SU-DHL-6 (cell line): ENCODE results near the gene AFF4.

ENCODE experiments used
- EZH2phosphoT487 ChIP-seq: fragments of 200-600 bp; sonication (generic), shearing (Covaris generic); conservative IDR thresholded peaks from 2 replicates; pipeline ENCODE4 v1.6.1; 2018; ENCODE audit warnings: mild to moderate bottlenecking, antibody characterized with exemption, low read length, moderate library complexity, mixed read lengths
- TF ChIP-seq, protein P1 (sequence below): fragments of 200-600 bp; sonication (generic); IDR thresholded peaks from one replicate; pipeline ENCODE4 v1.5.1; 2017; ENCODE audit warnings: antibody characterized with exemption, mild to moderate bottlenecking, low read length, moderate library complexity; ENCODE audit not compliant: insufficient read depth, poor library complexity, severe bottlenecking

DNA sequence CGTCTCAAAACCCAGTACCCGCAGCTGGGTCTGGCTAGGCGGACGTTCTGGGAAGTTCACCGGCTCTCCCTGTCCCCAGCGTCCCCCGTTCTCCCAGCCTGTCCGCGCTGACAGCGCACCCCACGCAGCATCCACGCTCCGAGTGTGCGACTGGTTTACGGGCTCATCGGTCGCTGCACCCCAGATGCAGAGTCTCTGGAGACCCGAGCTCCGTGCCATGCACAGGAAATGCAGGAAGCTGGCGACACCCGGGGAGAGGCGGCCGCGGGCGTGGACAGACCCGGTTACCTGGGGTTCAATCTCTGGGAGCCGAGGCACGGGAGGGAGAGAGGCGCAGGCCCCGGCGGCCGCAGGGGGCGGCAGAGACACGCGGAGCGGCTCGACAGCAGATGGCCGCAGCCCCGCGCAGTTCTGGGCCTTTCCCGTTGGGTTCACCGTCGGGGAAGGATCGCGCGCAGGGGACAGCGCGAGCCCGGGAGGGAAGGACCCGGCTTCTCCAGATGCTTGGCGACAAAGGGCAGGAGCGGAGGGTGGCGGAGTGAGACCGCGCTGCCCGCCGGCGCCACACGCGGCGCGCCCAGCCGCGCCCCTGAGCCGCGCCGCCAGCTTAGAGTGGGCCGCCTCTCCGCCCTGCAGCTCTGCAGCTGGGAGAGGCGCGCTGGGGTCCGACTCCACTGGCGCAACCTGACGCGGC is 133.5 kb downstream of the AFF4 start:
- TF ChIP-seq, protein P1, sequence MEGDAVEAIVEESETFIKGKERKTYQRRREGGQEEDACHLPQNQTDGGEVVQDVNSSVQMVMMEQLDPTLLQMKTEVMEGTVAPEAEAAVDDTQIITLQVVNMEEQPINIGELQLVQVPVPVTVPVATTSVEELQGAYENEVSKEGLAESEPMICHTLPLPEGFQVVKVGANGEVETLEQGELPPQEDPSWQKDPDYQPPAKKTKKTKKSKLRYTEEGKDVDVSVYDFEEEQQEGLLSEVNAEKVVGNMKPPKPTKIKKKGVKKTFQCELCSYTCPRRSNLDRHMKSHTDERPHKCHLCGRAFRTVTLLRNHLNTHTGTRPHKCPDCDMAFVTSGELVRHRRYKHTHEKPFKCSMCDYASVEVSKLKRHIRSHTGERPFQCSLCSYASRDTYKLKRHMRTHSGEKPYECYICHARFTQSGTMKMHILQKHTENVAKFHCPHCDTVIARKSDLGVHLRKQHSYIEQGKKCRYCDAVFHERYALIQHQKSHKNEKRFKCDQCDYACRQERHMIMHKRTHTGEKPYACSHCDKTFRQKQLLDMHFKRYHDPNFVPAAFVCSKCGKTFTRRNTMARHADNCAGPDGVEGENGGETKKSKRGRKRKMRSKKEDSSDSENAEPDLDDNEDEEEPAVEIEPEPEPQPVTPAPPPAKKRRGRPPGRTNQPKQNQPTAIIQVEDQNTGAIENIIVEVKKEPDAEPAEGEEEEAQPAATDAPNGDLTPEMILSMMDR = peak; percentile 69
- TF ChIP-seq EZH2phosphoT487 = no peak
